ENCODE data around the gene CCDC50.

DNA sequence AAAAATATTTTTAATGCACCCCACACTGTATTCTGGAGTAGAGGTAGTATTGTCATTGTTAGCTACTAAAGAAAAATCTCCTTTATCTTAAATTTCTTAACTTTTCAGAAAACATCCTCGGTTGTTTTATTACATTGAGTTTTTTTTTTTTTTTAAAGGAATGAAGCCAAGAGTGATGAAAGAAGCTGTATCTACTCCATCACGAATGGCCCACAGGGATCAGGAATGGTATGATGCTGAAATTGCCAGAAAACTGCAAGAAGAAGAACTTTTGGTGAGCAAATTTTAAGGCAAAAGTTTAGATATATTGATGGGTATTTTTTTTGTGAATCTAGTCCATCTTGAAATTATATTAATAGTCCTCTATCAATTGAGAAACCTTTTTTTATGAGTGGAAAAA is 50.8 kb downstream of the CCDC50 start:
- TF ChIP-seq NBN (IDR thresholded peaks at IDR 0.05) (no peak), CEBPB (IDR thresholded peaks at IDR 0.05; ENCODE audit: borderline replicate concordance in 1 of 2, low read depth in 2 of 2, low read length in 2 of 2) (no peak), CHD2 (IDR thresholded peaks at IDR 0.05; ENCODE audit: borderline replicate concordance, low read depth, low read length) (no peak), ESRRA (IDR thresholded peaks at IDR 0.05; ENCODE audit: low read length) (no peak), POLR2AphosphoS5 (IDR thresholded peaks at IDR 0.05; ENCODE audit: low read length) (no peak), SP1 (IDR thresholded peaks at IDR 0.05; ENCODE audit: low read depth, low read length) (no peak), KDM1A (IDR thresholded peaks at IDR 0.05; ENCODE audit: borderline replicate concordance) (no peak), GATAD2B (conservative IDR thresholded peaks at IDR 0.05; ENCODE audit: low read depth) (no peak), ZNF384 (IDR thresholded peaks at IDR 0.05; ENCODE audit: borderline replicate concordance, low read depth, low read length) (no peak), ZNF217 (IDR thresholded peaks at IDR 0.05) (no peak)
- TF ChIP-seq, protein P1, sequence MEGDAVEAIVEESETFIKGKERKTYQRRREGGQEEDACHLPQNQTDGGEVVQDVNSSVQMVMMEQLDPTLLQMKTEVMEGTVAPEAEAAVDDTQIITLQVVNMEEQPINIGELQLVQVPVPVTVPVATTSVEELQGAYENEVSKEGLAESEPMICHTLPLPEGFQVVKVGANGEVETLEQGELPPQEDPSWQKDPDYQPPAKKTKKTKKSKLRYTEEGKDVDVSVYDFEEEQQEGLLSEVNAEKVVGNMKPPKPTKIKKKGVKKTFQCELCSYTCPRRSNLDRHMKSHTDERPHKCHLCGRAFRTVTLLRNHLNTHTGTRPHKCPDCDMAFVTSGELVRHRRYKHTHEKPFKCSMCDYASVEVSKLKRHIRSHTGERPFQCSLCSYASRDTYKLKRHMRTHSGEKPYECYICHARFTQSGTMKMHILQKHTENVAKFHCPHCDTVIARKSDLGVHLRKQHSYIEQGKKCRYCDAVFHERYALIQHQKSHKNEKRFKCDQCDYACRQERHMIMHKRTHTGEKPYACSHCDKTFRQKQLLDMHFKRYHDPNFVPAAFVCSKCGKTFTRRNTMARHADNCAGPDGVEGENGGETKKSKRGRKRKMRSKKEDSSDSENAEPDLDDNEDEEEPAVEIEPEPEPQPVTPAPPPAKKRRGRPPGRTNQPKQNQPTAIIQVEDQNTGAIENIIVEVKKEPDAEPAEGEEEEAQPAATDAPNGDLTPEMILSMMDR (IDR thresholded peaks at IDR 0.05 in 2 of 3, conservative IDR thresholded peaks at IDR 0.05 in 1 of 3; ENCODE audit: control insufficient read depth in 2 of 3, extremely low read depth in 1 of 3, insufficient read depth in 1 of 3, low read depth in 3 of 3, low read length in 3 of 3) = no peak

Measured in GM12878 (cell line).